Suprapubic skin (tissue), 4 donors: ENCODE data around the gene FOSB. TPM values are rescaled to one million over a fixed set of nuclear protein-coding genes. Genes with fewer than 3 reads are reported as not detected.

ENCODE experiments used
- DNase-seq, 2 donors: peaks; one replicate each; pipeline ENCODE4 v3.0.0-alpha.2; 2019; ENCODE audit warnings: low spot score in 2 of 2
- H3K27ac ChIP-seq: fragments of 200-600 bp; sonication (generic); one replicate; pipeline ENCODE4 v1.5.1; 2019
- H3K27me3 ChIP-seq: fragments of 200-600 bp; sonication (generic); one replicate; pipeline ENCODE4 v1.5.1; 2019
- H3K36me3 ChIP-seq: fragments of 200-600 bp; sonication (generic); one replicate; pipeline ENCODE4 v1.5.1; 2019
- H3K4me1 ChIP-seq: fragments of 200-600 bp; sonication (generic); one replicate; pipeline ENCODE4 v1.5.1; 2019
- H3K4me3 ChIP-seq: fragments of 200-600 bp; sonication (generic); one replicate; pipeline ENCODE4 v1.5.1; 2019; ENCODE audit warnings: mild to moderate bottlenecking
- H3K9me3 ChIP-seq: fragments of 200-600 bp; sonication (generic); one replicate; pipeline ENCODE4 v1.5.1; 2019
- CTCF ChIP-seq, 2 donors: fragments of 200-600 bp in 1 of 2; fragments of 450-650 bp in 1 of 2; sonication (generic) in 1 of 2; IDR thresholded peaks; one replicate each; pipeline ENCODE4 v1.5.1; 2016 to 2019; ENCODE audit warnings: antibody characterized with exemption in 2 of 2, mild to moderate bottlenecking in 1 of 2, moderate library complexity in 1 of 2
- EP300 ChIP-seq: sonication (generic); formaldehyde crosslinking; IDR thresholded peaks from one replicate; pipeline ENCODE4 v1.6.1; 2017; ENCODE audit warnings: antibody characterized with exemption
- POLR2A ChIP-seq, 2 donors: fragments of 450-650 bp; IDR thresholded peaks; one replicate each; pipeline ENCODE4 v1.6.1; 2017; ENCODE audit warnings: antibody characterized with exemption in 2 of 2, mild to moderate bottlenecking in 2 of 2, moderate library complexity in 2 of 2
- POLR2AphosphoS5 ChIP-seq, 3 donors: sonication (generic); formaldehyde crosslinking; IDR thresholded peaks; one replicate each; pipeline ENCODE4 v1.6.1; 2017; ENCODE audit warnings: antibody characterized with exemption in 3 of 3
- WGBS: methylation state at CpG from one replicate; pipeline ENCODE4 v1.1.5; 2018; 5-methylcytosine and 5-hydroxymethylcytosine counted together
- total RNA-seq, 4 donors: library from RNA; depleted of rRNA; stranded (reverse); fragments of >200 nt; gene quantifications; one replicate each; pipeline ENCODE4 v1.1.0, GENCODE V29; 2016

FOSB gene
- total RNA-seq, 4 donors from 2014 or later: 326 to 676 (median 518) TPM

DNA sequence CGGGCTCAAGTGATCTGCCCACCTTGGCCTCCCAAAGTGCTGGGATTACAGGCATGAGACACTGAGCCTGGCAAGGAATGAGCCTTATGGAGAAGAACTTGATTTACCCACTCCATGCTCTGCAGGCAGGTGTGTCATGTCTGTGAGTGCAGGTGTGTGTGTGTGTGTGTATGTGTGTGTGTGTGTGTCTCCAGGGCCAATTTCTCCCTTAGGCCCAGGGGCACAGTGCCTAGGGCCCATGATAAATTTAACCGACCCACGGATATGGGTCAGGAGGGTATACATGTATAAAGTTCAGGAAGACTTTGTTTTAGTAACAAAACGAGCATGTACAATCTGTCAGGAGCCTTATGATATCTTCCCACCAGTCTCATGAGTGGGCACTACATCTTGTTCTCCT lies 4.6 kb upstream of the FOSB start:
- no peak for DNase-seq
- no peaks in the 10 kb centered on the region for H3K36me3 ChIP-seq
- H3K27ac ChIP-seq: no peak overlapping the region
- no peak for TF ChIP-seq CTCF (IDR thresholded peaks at IDR 0.05)
- TF ChIP-seq POLR2A (IDR thresholded peaks at IDR 0.05): no peak
- no peak for TF ChIP-seq EP300
- TF ChIP-seq POLR2AphosphoS5 (IDR thresholded peaks at IDR 0.05): no peak
- H3K27me3 ChIP-seq: no peaks in the 10 kb centered on the region
- 78% methylated on average over 3 of the region's 4 CpGs for WGBS
- no peaks in the 10 kb centered on the region for H3K9me3 ChIP-seq
- H3K4me1 ChIP-seq: peaks cover 13% of the 10 kb centered on the region
- H3K4me3 ChIP-seq: no peak overlapping the region

- 95% methylated on average over 2 of the region's 2 CpGs for WGBS
- Histone ChIP-seq H3K9me3 (no peaks in the 10 kb centered on the region), H3K4me3 (no peak overlapping the region), H3K27ac (no peak overlapping the region), H3K27me3 (no peaks in the 10 kb centered on the region), H3K4me1 (peaks cover 19% of the 10 kb centered on the region), H3K36me3 (no peaks in the 10 kb centered on the region)
- no peak for DNase-seq
- TF ChIP-seq POLR2AphosphoS5 (IDR thresholded peaks at IDR 0.05): no peak
- TF ChIP-seq POLR2A (IDR thresholded peaks at IDR 0.05): no peak
- no peak for TF ChIP-seq EP300
- no peak for TF ChIP-seq CTCF (IDR thresholded peaks at IDR 0.05)
These were observed 3.5 kb upstream of the FOSB start for GRCh38 chr19:45464274-45464673.

- 75% methylated on average over 8 of the region's 8 CpGs for WGBS
- TF ChIP-seq POLR2AphosphoS5 (IDR thresholded peaks at IDR 0.05): no peak
- TF ChIP-seq POLR2A (IDR thresholded peaks at IDR 0.05): no peak
- no peak for TF ChIP-seq EP300
- TF ChIP-seq CTCF (IDR thresholded peaks at IDR 0.05): no peak
- H3K27me3 ChIP-seq: no peaks in the 10 kb centered on the region
- no peaks in the 10 kb centered on the region for H3K36me3 ChIP-seq
- no peak overlapping the region for H3K4me3 ChIP-seq
- no peak overlapping the region for H3K27ac ChIP-seq
- H3K4me1 ChIP-seq: peaks cover 20% of the 10 kb centered on the region
- H3K9me3 ChIP-seq: no peaks in the 10 kb centered on the region
- no peak for DNase-seq
These were observed 2.8 kb upstream of the FOSB start for GRCh38 chr19:45464852-45465441.

DNA sequence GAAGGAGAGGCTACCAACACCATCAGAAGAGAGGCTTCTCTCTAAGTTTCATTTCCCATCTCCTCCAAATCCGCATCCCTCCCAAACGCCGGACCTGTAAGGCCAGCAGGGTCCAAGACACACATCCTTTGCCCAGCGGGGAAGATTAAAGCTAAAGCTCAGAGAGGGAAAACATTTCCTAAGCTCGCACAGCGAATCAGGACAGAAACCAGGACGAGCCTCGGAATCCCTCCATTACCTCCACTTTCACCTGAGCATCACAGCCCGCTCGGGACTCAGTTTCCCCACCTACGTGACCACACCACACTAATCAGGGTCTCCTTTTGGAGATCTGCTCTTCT lies 711 bp upstream of the FOSB start:
- Histone ChIP-seq H3K9me3 (no peaks in the 10 kb centered on the region), H3K36me3 (no peaks in the 10 kb centered on the region), H3K4me1 (peaks cover 32% of the 10 kb centered on the region), H3K4me3 (peak overlapping the region; percentile 89), H3K27me3 (no peaks in the 10 kb centered on the region), H3K27ac (peak overlapping the region; percentile 96)
- no peak for DNase-seq
- WGBS: 2% methylated on average over 11 of the region's 11 CpGs
- no peak for TF ChIP-seq POLR2AphosphoS5 (IDR thresholded peaks at IDR 0.05)
- TF ChIP-seq CTCF (IDR thresholded peaks at IDR 0.05): no peak
- TF ChIP-seq POLR2A (IDR thresholded peaks at IDR 0.05): no peak
- no peak for TF ChIP-seq EP300

DNA sequence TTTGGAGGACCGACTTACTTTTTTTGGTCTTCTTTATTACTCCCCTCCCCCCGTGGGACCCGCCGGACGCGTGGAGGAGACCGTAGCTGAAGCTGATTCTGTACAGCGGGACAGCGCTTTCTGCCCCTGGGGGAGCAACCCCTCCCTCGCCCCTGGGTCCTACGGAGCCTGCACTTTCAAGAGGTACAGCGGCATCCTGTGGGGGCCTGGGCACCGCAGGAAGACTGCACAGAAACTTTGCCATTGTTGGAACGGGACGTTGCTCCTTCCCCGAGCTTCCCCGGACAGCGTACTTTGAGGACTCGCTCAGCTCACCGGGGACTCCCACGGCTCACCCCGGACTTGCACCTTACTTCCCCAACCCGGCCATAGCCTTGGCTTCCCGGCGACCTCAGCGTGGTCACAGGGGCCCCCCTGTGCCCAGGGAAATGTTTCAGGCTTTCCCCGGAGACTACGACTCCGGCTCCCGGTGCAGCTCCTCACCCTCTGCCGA lies 409 bp downstream of the FOSB start:
- under 1% methylated on average over 31 of the region's 31 CpGs for WGBS
- no peak for TF ChIP-seq EP300
- TF ChIP-seq POLR2A (IDR thresholded peaks at IDR 0.05): no peak
- no peak for TF ChIP-seq POLR2AphosphoS5 (IDR thresholded peaks at IDR 0.05)
- TF ChIP-seq CTCF (IDR thresholded peaks at IDR 0.05): no peak

More for the DNA sequence above, 409 bp downstream of the FOSB start:
- Histone ChIP-seq H3K4me3 (peak overlapping the region; percentile 89), H3K27ac (peak overlapping the region; percentile 96), H3K27me3 (no peaks in the 10 kb centered on the region), H3K9me3 (no peaks in the 10 kb centered on the region), H3K36me3 (peaks cover 10% of the 10 kb centered on the region), H3K4me1 (peaks cover 40% of the 10 kb centered on the region)
- peak in 1 of 2 donors; percentile 89 for DNase-seq
